GM21515 (cell line): ENCODE measurements around the gene CYP2E1.
A peak's percentile ranks its signal among the peaks of the same experiment; 100 is the strongest.
"Not testable (repeated sequence)": the region's sequence is repeated elsewhere in the genome, so short reads cannot be mapped to it uniquely, and the experiment has no call there.

Source experiments
- ATAC-seq: cut with Tn5 transposase; IDR thresholded peaks from one replicate; pipeline ENCODE4 v1.9.1; 2021; ENCODE audit not compliant: unreplicated experiment

CYP2E1 gene

GRCh38 chr10:133526957-133527588, at the start of gene CYP2E1:
CYP2E1 (plus strand) TSS chr10:133527363; CDS start chr10:133527396, 33 bp downstream.
- ATAC-seq: no peak

GRCh38 chr10:133481086-133481643, 46.0 kb upstream of the CYP2E1 start:
- no peak for ATAC-seq

- ATAC-seq: no peak
Measured at GRCh38 chr10:133481657-133482056, 45.5 kb upstream of the CYP2E1 start.

GRCh38 chr10:133484818-133485217, 42.3 kb upstream of the CYP2E1 start:
- ATAC-seq: no peak

- ATAC-seq: no peak
Measured at GRCh38 chr10:133487085-133487484, 40.1 kb upstream of the CYP2E1 start.

- no peak for ATAC-seq
Measured at GRCh38 chr10:133488354-133488753, 38.8 kb upstream of the CYP2E1 start.

GRCh38 chr10:133489816-133490588, 37.2 kb upstream of the CYP2E1 start:
- no peak for ATAC-seq

GRCh38 chr10:133493562-133493961, 33.6 kb upstream of the CYP2E1 start:
- ATAC-seq: not testable (repeated sequence)

- ATAC-seq: not testable (repeated sequence)
Measured at GRCh38 chr10:133497363-133497762, 29.8 kb upstream of the CYP2E1 start.

GRCh38 chr10:133499176-133499575, 28.0 kb upstream of the CYP2E1 start:
- not testable (repeated sequence) for ATAC-seq

GRCh38 chr10:133500897-133501296, 26.3 kb upstream of the CYP2E1 start:
- ATAC-seq: not testable (repeated sequence)

GRCh38 chr10:133509700-133510099, 17.5 kb upstream of the CYP2E1 start:
- no peak for ATAC-seq

- ATAC-seq: no peak
Measured at GRCh38 chr10:133511408-133511807, 15.8 kb upstream of the CYP2E1 start.

GRCh38 chr10:133511907-133512528, 15.1 kb upstream of the CYP2E1 start:
- ATAC-seq: no peak

GRCh38 chr10:133515471-133515870, 11.7 kb upstream of the CYP2E1 start:
- no peak for ATAC-seq

- no peak for ATAC-seq
Measured at GRCh38 chr10:133516057-133516456, 11.1 kb upstream of the CYP2E1 start.

GRCh38 chr10:133518517-133518916, 8.6 kb upstream of the CYP2E1 start:
- not testable (repeated sequence) for ATAC-seq

- peak; percentile 98 for ATAC-seq
Measured at GRCh38 chr10:133520193-133520738, 6.9 kb upstream of the CYP2E1 start.

GRCh38 chr10:133523631-133524203, 3.4 kb upstream of the CYP2E1 start:
- no peak for ATAC-seq

- no peak for ATAC-seq
Measured at GRCh38 chr10:133525444-133525843, 1.7 kb upstream of the CYP2E1 start.

GRCh38 chr10:133527771-133528271, 658 bp downstream of the CYP2E1 start:
- ATAC-seq: no peak
